WTC11 (cell line): ENCODE results near the gene EXOC6. TPM values are rescaled to one million over a fixed set of nuclear protein-coding genes. Genes with fewer than 3 reads are reported as not detected.

Experiments used
- ATAC-seq: fragments of 200-7000 bp; cut with Tn5 transposase; 2 replicates; pipeline ENCODE4 v1.10.0; 2021; ENCODE audit warnings: mild to moderate bottlenecking, moderate library complexity
- CTCF ChIA-PET: fragments of 300-600 bp; sonication (Branson Sonifier 250); formaldehyde crosslinking; loops from one replicate; lab custom pipeline; 2021; ENCODE audit warnings: antibody characterized with exemption; lab: Charles Lee
- POLR2A ChIA-PET: fragments of 350-600 bp; sonication (Branson Sonifier 250); formaldehyde crosslinking; loops from one replicate; lab custom pipeline; 2021; ENCODE audit warnings: antibody characterized with exemption; lab: Charles Lee
- DNase-seq: peaks from one replicate; pipeline ENCODE4 v3.0.0; 2021; ENCODE audit warnings: low spot score
- H3K27ac Mint-ChIP-seq: 2 replicates; pipeline ENCODE4 v1.8.0; 2021; ENCODE audit warnings: mixed read lengths
- H3K27me3 Mint-ChIP-seq: 2 replicates; pipeline ENCODE4 v1.8.0; 2021; ENCODE audit warnings: low read depth, mild to moderate bottlenecking, moderate library complexity, mixed read lengths
- H3K36me3 Mint-ChIP-seq: 2 replicates; pipeline ENCODE4 v1.8.0; 2021; ENCODE audit warnings: mixed read lengths
- H3K4me1 Mint-ChIP-seq: 2 replicates; pipeline ENCODE4 v1.8.0; 2022; ENCODE audit warnings: mixed read lengths
- H3K4me3 Mint-ChIP-seq: 2 replicates; pipeline ENCODE4 v1.8.0; 2021; ENCODE audit warnings: mild to moderate bottlenecking, moderate library complexity, mixed read lengths
- H3K9me3 Mint-ChIP-seq: 2 replicates; pipeline ENCODE4 v1.8.0; 2021; ENCODE audit warnings: mixed read lengths
- ELF4 ChIP-seq: sonication (generic); formaldehyde crosslinking; IDR thresholded peaks from 2 replicates; pipeline ENCODE4 v1.8.1; 2022; ENCODE audit warnings: low read depth, mild to moderate bottlenecking, moderate library complexity, missing genetic modification reagents
- FOXJ3 ChIP-seq: sonication (generic); formaldehyde crosslinking; IDR thresholded peaks from 2 replicates; pipeline ENCODE4 v1.9.0; 2021; ENCODE audit warnings: missing genetic modification reagents, mild to moderate bottlenecking, borderline replicate concordance
- FOXP1 ChIP-seq: sonication (generic); formaldehyde crosslinking; IDR thresholded peaks from 2 replicates; pipeline ENCODE4 v1.8.0; 2022; ENCODE audit warnings: missing genetic modification reagents, mild to moderate bottlenecking, moderate library complexity, borderline replicate concordance
- GABPB1 ChIP-seq: sonication (generic); formaldehyde crosslinking; IDR thresholded peaks from 2 replicates; pipeline ENCODE4 v1.8.1; 2023; ENCODE audit warnings: mild to moderate bottlenecking, missing genetic modification reagents
- GTF2I ChIP-seq: fragments of 250-450 bp; sonication (Bioruptor Pico); conservative IDR thresholded peaks from 2 replicates; pipeline ENCODE4 v1.4.0; 2021; ENCODE audit warnings: mild to moderate bottlenecking
- NR2C2 ChIP-seq: sonication (generic); formaldehyde crosslinking; IDR thresholded peaks from 2 replicates; pipeline ENCODE4 v1.8.0; 2022; ENCODE audit warnings: mild to moderate bottlenecking, missing genetic modification reagents
- RORB ChIP-seq: fragments of 250-450 bp; sonication (Bioruptor Pico); IDR thresholded peaks from 2 replicates; pipeline ENCODE4 v1.9.0; 2021; ENCODE audit warnings: mild to moderate bottlenecking
- ZNF138 ChIP-seq: sonication (generic); formaldehyde crosslinking; conservative IDR thresholded peaks from 2 replicates; pipeline ENCODE4 v1.8.1; 2022; ENCODE audit warnings: mild to moderate bottlenecking, moderate library complexity, missing genetic modification reagents
- total RNA-seq: library from RNA; stranded (reverse); gene quantifications from 3 replicates; pipeline ENCODE4 v1.2.3, GENCODE V29; 2021
- TF ChIP-seq, protein P1 (sequence below): sonication (generic); formaldehyde crosslinking; IDR thresholded peaks from 2 replicates; pipeline ENCODE4 v1.8.1; 2023; ENCODE audit warnings: mild to moderate bottlenecking, missing genetic modification reagents
- TF ChIP-seq, protein P2 (sequence below): fragments of 250-450 bp; sonication (Bioruptor Pico); IDR thresholded peaks from 2 replicates; pipeline ENCODE4 v2.1.2; 2022; ENCODE audit warnings: mild to moderate bottlenecking, moderate library complexity
- TF ChIP-seq, protein P3 (sequence below): sonication (generic); formaldehyde crosslinking; IDR thresholded peaks from 2 replicates; pipeline ENCODE4 v1.8.1; 2022; ENCODE audit warnings: low read depth, mild to moderate bottlenecking, moderate library complexity, missing genetic modification reagents, borderline replicate concordance
- TF ChIP-seq, protein P4 (sequence below): fragments of 250-450 bp; sonication (Bioruptor Pico); IDR thresholded peaks from 2 replicates; pipeline ENCODE4 v1.9.0; 2021; ENCODE audit warnings: mild to moderate bottlenecking
- TF ChIP-seq, protein P5 (sequence below): fragments of 250-450 bp; sonication (Bioruptor Pico); IDR thresholded peaks from 2 replicates; pipeline ENCODE4 v1.9.0; 2021; ENCODE audit warnings: moderate library complexity, mild to moderate bottlenecking, inconsistent platforms, borderline replicate concordance
- TF ChIP-seq, protein P6 (sequence below): sonication (generic); formaldehyde crosslinking; IDR thresholded peaks from 2 replicates; pipeline ENCODE4 v1.8.0; 2022; ENCODE audit warnings: missing genetic modification reagents

EXOC6 gene
- total RNA-seq, 1 experiment from 2014 or later: 5.0 TPM

DNA sequence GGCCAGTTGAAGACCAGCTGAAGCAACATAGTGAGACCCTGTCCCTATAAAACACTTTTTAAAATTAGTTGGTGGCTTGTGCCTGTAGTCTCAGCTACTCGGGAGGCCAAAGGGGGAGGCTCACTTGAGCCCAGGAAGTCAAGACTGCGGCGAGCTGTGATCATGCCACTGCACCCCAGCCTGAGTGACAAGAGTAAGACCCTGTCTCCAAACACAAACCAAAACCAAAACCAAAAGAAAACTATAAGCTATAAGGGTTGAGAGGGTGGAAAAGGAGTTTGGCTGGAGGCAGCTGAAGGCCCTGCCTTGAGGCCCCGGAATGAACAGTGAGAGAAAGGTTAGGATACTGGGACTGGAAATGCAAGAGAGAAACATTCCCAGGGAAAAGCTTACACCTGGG, 10.9 kb upstream of the EXOC6 start:
- DNase-seq (no peak), ATAC-seq (no peak)
- Mint-ChIP-seq H3K27me3 (no peaks in the 10 kb centered on the region), H3K27ac (no peak overlapping the region), H3K36me3 (no peaks in the 10 kb centered on the region), H3K4me3 (no peak overlapping the region), H3K4me1 (peaks cover 7% of the 10 kb centered on the region), H3K9me3 (no peaks in the 10 kb centered on the region)
- ChIA-PET POLR2A (no interaction called here), CTCF (interaction anchor here (1.0 to 2.1 kb wide), 7 partner anchors 11 to 138 kb away, joined by 3 to 10 read pairs (median 4); partner anchors contain the start of gene EXOC6)
- TF ChIP-seq, protein P1, sequence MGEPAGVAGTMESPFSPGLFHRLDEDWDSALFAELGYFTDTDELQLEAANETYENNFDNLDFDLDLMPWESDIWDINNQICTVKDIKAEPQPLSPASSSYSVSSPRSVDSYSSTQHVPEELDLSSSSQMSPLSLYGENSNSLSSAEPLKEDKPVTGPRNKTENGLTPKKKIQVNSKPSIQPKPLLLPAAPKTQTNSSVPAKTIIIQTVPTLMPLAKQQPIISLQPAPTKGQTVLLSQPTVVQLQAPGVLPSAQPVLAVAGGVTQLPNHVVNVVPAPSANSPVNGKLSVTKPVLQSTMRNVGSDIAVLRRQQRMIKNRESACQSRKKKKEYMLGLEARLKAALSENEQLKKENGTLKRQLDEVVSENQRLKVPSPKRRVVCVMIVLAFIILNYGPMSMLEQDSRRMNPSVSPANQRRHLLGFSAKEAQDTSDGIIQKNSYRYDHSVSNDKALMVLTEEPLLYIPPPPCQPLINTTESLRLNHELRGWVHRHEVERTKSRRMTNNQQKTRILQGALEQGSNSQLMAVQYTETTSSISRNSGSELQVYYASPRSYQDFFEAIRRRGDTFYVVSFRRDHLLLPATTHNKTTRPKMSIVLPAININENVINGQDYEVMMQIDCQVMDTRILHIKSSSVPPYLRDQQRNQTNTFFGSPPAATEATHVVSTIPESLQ: no peak
- TF ChIP-seq ZNF138 (CRISPR knock-in tag) (no peak), RORB (CRISPR knock-in tag) (no peak), GABPB1 (no peak), NR2C2 (CRISPR knock-in tag) (no peak), GTF2I (CRISPR knock-in tag) (no peak), ELF4 (CRISPR knock-in tag) (no peak), FOXP1 (CRISPR knock-in tag) (no peak), FOXJ3 (no peak)
- TF ChIP-seq, protein P2, sequence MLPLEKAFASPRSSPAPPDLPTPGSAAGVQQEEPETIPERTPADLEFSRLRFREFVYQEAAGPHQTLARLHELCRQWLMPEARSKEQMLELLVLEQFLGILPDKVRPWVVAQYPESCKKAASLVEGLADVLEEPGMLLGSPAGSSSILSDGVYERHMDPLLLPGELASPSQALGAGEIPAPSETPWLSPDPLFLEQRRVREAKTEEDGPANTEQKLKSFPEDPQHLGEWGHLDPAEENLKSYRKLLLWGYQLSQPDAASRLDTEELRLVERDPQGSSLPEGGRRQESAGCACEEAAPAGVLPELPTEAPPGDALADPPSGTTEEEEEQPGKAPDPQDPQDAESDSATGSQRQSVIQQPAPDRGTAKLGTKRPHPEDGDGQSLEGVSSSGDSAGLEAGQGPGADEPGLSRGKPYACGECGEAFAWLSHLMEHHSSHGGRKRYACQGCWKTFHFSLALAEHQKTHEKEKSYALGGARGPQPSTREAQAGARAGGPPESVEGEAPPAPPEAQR: no peak
- TF ChIP-seq, protein P3, sequence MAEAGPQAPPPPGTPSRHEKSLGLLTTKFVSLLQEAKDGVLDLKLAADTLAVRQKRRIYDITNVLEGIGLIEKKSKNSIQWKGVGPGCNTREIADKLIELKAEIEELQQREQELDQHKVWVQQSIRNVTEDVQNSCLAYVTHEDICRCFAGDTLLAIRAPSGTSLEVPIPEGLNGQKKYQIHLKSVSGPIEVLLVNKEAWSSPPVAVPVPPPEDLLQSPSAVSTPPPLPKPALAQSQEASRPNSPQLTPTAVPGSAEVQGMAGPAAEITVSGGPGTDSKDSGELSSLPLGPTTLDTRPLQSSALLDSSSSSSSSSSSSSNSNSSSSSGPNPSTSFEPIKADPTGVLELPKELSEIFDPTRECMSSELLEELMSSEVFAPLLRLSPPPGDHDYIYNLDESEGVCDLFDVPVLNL (CRISPR knock-in tag): no peak
- TF ChIP-seq, protein P4, sequence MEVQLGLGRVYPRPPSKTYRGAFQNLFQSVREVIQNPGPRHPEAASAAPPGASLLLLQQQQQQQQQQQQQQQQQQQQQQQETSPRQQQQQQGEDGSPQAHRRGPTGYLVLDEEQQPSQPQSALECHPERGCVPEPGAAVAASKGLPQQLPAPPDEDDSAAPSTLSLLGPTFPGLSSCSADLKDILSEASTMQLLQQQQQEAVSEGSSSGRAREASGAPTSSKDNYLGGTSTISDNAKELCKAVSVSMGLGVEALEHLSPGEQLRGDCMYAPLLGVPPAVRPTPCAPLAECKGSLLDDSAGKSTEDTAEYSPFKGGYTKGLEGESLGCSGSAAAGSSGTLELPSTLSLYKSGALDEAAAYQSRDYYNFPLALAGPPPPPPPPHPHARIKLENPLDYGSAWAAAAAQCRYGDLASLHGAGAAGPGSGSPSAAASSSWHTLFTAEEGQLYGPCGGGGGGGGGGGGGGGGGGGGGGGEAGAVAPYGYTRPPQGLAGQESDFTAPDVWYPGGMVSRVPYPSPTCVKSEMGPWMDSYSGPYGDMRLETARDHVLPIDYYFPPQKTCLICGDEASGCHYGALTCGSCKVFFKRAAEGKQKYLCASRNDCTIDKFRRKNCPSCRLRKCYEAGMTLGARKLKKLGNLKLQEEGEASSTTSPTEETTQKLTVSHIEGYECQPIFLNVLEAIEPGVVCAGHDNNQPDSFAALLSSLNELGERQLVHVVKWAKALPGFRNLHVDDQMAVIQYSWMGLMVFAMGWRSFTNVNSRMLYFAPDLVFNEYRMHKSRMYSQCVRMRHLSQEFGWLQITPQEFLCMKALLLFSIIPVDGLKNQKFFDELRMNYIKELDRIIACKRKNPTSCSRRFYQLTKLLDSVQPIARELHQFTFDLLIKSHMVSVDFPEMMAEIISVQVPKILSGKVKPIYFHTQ: no peak
- TF ChIP-seq, protein P5, sequence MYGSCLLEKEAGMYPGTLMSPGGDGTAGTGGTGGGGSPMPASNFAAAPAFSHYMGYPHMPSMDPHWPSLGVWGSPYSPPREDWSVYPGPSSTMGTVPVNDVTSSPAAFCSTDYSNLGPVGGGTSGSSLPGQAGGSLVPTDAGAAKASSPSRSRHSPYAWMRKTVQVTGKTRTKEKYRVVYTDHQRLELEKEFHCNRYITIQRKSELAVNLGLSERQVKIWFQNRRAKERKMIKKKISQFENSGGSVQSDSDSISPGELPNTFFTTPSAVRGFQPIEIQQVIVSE: no peak
- TF ChIP-seq, protein P6, sequence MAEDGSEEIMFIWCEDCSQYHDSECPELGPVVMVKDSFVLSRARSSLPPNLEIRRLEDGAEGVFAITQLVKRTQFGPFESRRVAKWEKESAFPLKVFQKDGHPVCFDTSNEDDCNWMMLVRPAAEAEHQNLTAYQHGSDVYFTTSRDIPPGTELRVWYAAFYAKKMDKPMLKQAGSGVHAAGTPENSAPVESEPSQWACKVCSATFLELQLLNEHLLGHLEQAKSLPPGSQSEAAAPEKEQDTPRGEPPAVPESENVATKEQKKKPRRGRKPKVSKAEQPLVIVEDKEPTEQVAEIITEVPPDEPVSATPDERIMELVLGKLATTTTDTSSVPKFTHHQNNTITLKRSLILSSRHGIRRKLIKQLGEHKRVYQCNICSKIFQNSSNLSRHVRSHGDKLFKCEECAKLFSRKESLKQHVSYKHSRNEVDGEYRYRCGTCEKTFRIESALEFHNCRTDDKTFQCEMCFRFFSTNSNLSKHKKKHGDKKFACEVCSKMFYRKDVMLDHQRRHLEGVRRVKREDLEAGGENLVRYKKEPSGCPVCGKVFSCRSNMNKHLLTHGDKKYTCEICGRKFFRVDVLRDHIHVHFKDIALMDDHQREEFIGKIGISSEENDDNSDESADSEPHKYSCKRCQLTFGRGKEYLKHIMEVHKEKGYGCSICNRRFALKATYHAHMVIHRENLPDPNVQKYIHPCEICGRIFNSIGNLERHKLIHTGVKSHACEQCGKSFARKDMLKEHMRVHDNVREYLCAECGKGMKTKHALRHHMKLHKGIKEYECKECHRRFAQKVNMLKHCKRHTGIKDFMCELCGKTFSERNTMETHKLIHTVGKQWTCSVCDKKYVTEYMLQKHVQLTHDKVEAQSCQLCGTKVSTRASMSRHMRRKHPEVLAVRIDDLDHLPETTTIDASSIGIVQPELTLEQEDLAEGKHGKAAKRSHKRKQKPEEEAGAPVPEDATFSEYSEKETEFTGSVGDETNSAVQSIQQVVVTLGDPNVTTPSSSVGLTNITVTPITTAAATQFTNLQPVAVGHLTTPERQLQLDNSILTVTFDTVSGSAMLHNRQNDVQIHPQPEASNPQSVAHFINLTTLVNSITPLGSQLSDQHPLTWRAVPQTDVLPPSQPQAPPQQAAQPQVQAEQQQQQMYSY (CRISPR knock-in tag): no peak
